Fibroblast of the aortic adventitia (primary cell): ENCODE measurements around the gene HES4. TPM values are rescaled to one million over a fixed set of nuclear protein-coding genes. Genes with fewer than 3 reads are reported as not detected.
A peak's percentile ranks its signal among the peaks of the same experiment; 100 is the strongest.

Source experiments
- DNase-seq: peaks from one replicate; pipeline ENCODE4 v3.0.0-alpha.2; 2010; ENCODE audit warnings: low read depth
- H3K4me3 ChIP-seq: 2 replicates; pipeline ENCODE4 v1.5.1; 2011; ENCODE audit warnings: low read depth, mild to moderate bottlenecking, control low read depth, low read length, moderate library complexity
- small RNA-seq: library from RNA; depleted of rRNA; stranded (forward); fragments of <200 nt; gene quantifications from one replicate; pipeline ENCODE3, GENCODE V24; 2012
- total RNA-seq: library from RNA; depleted of rRNA; stranded (reverse); fragments of >200 nt; gene quantifications from 2 replicates; pipeline ENCODE4 v1.2.3, GENCODE V29; 2012; ENCODE audit warnings: low replicate concordance
- TF ChIP-seq, protein P1 (sequence below): IDR thresholded peaks from 2 replicates; pipeline ENCODE4 v1.5.1; 2011; ENCODE audit warnings: mild to moderate bottlenecking, low read length, control low read depth, inconsistent platforms; ENCODE audit not compliant: insufficient read depth

Gene HES4
- total RNA-seq, 1 donor: 0.36 TPM

DNA sequence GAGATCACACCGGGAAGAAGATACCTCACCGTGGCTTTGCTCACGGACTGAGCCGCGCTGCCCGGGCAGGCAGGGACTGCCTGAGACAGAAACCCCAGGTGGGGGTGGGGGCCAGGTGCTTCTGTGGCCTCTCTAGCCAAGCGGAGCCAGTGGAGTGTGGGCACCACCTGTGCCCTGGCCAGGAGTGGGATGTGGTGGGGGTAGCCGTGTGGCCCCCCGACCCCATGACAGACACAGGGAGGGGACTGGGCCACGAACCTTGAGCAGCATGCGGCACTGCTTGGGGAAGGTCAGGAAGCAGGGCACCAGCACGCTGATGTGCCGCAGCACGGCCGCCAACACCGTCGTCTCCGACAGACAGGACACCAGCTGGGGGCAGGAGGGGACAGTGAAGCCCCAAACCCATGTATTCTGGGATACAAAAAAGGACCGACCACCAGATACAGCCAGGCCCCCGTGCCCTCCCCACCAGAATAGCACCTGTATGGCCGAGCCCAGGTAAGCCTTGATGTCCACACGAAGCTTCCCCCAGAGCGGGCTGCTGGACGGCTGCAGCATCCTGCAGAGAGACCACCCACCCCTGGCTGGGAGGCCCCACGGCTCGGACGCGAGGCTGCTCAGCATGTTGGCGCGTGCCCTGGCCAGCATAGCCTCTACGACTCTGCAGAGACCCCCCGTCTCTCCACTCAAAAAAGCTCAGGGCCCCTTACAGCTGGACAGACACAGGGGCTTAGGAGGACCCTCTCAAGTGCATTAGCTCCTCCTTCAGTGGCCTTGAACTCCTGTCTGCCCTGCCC is 46.2 kb downstream of the HES4 start:
- TF ChIP-seq, protein P1, sequence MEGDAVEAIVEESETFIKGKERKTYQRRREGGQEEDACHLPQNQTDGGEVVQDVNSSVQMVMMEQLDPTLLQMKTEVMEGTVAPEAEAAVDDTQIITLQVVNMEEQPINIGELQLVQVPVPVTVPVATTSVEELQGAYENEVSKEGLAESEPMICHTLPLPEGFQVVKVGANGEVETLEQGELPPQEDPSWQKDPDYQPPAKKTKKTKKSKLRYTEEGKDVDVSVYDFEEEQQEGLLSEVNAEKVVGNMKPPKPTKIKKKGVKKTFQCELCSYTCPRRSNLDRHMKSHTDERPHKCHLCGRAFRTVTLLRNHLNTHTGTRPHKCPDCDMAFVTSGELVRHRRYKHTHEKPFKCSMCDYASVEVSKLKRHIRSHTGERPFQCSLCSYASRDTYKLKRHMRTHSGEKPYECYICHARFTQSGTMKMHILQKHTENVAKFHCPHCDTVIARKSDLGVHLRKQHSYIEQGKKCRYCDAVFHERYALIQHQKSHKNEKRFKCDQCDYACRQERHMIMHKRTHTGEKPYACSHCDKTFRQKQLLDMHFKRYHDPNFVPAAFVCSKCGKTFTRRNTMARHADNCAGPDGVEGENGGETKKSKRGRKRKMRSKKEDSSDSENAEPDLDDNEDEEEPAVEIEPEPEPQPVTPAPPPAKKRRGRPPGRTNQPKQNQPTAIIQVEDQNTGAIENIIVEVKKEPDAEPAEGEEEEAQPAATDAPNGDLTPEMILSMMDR: no peak
- DNase-seq: no peak
- H3K4me3 ChIP-seq: no peak overlapping the region

DNA sequence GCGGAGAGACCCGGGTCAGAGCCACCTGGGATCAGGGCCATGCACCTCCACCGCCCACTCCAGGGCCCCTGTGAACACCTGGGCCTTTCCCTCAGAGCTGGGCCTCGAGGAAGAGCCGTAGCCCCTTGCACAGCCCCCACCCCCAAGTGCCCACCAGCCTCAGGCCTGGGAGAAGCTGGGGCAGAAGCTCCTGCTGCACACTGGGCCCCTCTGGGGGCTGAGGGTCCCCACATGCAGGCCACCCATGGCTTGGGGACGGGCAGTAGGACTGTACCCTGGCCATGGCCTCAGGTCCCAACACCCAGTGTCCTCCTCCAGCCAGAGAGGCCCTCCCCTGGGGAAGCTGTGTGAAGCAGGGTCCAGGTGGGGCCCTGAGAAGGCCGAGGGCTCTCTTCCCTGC is 47.3 kb downstream of the HES4 start:
- no peak for DNase-seq
- TF ChIP-seq, protein P1: no peak
- H3K4me3 ChIP-seq: no peak overlapping the region

DNA sequence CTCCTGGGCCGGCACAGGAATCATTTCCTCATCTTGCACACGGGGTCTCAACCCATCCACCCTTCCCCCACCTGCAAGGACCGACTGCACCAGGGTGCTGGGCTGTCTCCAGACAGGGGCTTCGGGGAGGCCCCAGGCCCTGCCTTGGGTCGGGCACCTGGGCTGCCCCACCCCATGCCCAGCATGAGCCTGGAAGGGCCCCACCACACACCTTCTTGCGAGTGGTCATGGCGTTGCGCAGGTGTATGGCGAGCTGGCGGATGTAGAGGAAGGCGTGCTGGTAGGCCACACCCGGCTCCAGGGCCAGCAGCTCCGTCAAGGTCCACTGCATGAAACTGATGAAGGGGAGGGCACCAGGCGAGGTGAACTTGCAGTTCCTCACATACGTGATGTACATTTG is 47.7 kb downstream of the HES4 start:
- TF ChIP-seq, protein P1: no peak

DNA sequence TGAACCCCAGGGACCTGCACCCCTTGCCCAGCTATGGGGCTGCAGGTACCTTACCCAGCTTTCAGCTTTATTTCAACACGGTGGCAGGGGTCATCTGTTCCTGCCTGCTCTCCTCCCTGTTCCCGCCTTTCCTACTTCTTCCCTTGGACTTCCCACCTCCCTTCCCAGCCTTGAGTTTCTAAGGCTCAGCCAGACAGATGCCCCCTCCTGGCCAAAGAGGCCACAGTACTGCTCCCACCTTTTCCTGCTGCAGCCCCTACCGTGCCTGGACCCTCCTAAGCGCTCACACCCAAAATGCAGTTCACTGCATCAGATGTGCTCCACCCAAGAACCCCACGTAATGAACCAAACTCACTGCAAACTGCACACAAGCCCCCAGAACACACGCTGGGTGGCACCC is 48.5 kb downstream of the HES4 start:
- TF ChIP-seq, protein P1: peak; percentile 40
- H3K4me3 ChIP-seq: no peak overlapping the region
- DNase-seq: no peak

More for the DNA sequence above, 47.7 kb downstream of the HES4 start:
- no peak overlapping the region for H3K4me3 ChIP-seq
- no peak for DNase-seq

DNA sequence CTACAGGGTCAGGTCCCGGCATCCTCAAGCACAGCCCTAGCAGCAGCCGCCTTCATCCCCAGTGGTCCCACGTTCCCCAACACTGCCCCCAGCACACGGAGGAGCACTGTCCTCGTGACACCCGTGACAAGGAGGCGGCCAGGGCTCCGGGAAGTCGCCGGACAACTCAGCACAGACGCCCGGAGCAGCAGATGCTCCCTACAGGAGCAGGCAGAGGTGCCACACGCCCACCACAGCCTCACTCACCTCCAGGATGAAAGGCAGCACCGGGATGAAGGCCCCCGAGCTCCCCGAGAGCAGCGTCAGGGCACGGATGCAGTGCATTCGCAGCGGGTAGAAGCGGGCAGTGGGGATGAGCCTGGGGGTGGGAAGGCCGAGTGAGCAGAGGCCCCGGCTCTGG is 49.0 kb downstream of the HES4 start:
- no peak for DNase-seq
- no peak overlapping the region for H3K4me3 ChIP-seq
- TF ChIP-seq, protein P1: no peak

DNA sequence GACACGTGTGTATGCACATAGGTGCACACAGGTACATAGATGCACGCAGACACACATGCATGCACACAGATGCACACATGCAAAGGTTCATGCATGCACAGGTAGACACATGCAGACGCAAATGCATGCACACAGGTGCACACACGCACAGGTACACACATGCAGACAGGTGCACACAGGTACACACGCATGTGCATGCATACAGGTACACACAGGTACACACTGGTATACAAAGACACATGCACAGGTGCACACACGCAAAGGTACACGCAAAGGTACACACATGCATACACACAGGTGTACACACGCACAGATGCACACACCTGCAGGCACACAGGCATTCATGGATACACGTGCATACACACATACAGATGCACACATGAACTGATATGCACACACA is 49.6 kb downstream of the HES4 start:
- DNase-seq: no peak
- no peak overlapping the region for H3K4me3 ChIP-seq
- TF ChIP-seq, protein P1: no peak

Small RNA genes within 50 kb of the gene (small RNA-seq; reads per million reads assigned to genes)
- not detected for gene AL645608.3

Other genes with a start within 250 kb of the HES4 start
- gene SAMD11, start 76.2 kb downstream of the HES4 start, total RNA-seq: 1.6 and 12.4 TPM in 2 replicates
- gene NOC2L, start 40.8 kb downstream of the HES4 start, total RNA-seq: 41.0 and 54.1 TPM in 2 replicates
- gene KLHL17, start 39.5 kb downstream of the HES4 start, total RNA-seq: 1.8 and 5.0 TPM in 2 replicates
- gene PLEKHN1, start 33.6 kb downstream of the HES4 start, total RNA-seq: 0.54 TPM in 1 of 2 replicates, not detected in the other
- 0.57 TPM in 1 of 2 replicates, not detected in the other for gene PERM1, start 18.0 kb downstream of the HES4 start, total RNA-seq
- gene ISG15, start 13.4 kb upstream of the HES4 start, total RNA-seq: 34.7 and 39.6 TPM in 2 replicates
- gene AGRN, start 20.0 kb upstream of the HES4 start, total RNA-seq: 7.9 and 85.7 TPM in 2 replicates
- gene RNF223, start 74.2 kb upstream of the HES4 start, total RNA-seq: not detected in 2 replicates
- gene C1orf159, start 116.0 kb upstream of the HES4 start, total RNA-seq: 6.1 and 7.7 TPM in 2 replicates
- not detected in 2 replicates for gene TTLL10, start 173.8 kb upstream of the HES4 start, total RNA-seq
- not detected in 2 replicates for gene TNFRSF18, start 206.5 kb upstream of the HES4 start, total RNA-seq
- gene TNFRSF4, start 214.1 kb upstream of the HES4 start, total RNA-seq: 0.65 TPM in 1 of 2 replicates, not detected in the other
- gene SDF4, start 231.9 kb upstream of the HES4 start, total RNA-seq: 91.6 and 126 TPM in 2 replicates
- 24.7 and 37.1 TPM in 2 replicates for gene B3GALT6, start 232.1 kb upstream of the HES4 start, total RNA-seq
- gene C1QTNF12, start 246.6 kb upstream of the HES4 start, total RNA-seq: 0.65 and 1.4 TPM in 2 replicates